Hematopoietic multipotent progenitor cell treated with erythropoietin and hydrocortisone succinate and interleukin-3 and kit ligand, for 17 days (in vitro differentiated cells): Measurements from ENCODE around the gene ARL5A.
"Not testable (repeated sequence)": the region's sequence is repeated elsewhere in the genome, so short reads cannot be mapped to it uniquely, and the experiment has no call there.

Experiments
- DNase-seq: peaks from one replicate; pipeline ENCODE4 v3.0.0-alpha.2; 2015; ENCODE audit warnings: low spot score

The ARL5A gene

DNA sequence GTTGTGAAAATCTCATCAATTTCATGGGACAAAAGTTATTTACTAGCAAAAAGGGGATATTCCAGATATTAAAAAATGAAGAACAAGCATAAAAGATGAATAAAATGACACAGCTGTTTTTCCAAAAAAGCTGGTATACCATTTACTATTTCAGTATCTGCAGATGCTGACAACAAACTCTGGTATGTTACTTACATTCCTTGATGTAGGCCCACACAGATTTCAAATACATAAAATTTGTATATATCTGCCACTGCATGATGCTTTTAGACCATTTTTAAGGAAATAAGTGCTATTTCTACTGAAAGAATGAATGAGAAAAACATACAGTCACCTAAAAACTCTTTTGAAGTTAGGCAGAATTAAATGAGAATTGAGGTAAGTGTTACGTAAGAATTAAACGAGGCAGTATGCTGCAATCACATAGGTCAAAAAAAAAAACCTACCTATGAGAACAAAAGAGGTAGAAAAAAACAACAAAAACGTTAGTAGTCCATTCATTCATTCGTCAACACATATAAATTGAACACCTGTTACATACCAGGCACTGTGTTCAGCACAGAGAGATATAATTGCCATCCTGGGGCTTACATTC lies 32.5 kb downstream of the ARL5A start:
- DNase-seq = no peak

DNA sequence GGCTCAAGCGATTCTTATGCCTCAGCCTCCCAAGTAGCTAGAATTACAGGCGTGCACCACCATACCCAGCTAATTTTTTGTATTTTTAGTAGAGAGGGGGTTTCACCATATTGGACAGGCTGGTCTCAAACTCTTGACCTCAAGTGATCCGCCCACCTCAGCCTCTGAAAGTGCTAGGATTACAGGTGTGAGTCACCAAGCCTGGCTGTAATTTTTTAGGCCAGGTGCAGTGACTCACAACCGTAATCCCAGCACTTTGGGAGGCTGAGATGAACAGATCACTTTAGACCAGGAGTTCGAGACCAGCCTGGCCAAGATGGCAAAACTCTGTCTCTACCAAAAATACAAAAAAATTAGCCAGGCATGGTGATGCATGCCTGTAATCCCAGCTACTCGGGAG lies 33.8 kb downstream of the ARL5A start:
- DNase-seq = not testable (repeated sequence)

DNA sequence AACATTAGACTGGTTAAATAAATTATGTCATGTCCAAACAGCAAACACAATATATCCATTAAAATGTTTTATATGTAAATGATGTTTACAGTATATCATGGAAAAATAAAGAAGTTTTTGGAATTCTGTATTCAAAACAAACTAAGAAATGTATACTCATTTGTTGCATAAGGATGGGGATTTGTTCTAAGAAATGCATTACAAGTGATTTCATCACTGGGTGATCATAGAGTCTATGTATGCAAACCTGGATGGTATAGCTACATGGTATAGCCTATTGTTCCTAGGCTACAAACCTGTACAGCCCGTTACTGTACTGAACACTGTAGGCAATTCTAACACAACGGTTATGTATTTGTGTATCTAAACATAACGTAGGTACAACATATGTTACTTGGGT lies 35.1 kb downstream of the ARL5A start:
- no peak for DNase-seq

DNA sequence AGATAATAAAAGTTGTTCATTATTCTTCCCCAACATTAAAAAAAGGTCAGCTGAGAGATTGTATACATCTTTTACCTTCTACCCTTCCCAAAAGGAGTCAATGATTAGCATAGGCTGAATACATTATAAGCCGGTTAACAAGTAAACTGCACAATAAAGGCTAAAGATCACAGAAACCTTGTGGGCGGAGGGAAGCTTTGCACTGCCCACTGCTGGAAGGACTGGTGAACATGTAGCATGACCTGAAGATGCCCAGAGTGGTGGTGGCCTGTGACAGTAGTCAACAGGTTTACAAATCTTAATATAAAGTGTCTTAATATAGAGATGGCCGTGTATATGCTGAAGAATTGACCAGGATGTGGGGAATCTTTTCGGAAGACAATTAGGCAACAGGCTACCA lies 35.6 kb downstream of the ARL5A start:
- DNase-seq = no peak

DNA sequence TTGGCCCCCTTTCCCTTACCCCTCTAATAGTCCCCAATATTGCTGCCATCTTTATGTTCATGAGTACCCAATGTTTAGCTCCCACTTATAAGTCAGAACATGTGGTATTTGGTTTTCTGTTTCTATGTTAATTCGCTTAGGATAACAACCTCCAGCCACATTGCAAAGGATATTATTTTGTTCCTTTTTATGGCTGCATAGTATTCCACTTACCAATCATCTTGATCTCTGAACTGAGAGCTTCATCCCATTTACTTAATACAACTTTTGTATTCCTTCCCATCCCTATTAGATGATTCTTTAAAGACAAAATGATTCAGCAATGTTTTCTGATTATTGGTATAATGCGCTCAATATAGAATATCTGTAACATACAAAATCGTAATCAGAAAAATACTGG lies 36.7 kb downstream of the ARL5A start:
- no peak for DNase-seq

DNA sequence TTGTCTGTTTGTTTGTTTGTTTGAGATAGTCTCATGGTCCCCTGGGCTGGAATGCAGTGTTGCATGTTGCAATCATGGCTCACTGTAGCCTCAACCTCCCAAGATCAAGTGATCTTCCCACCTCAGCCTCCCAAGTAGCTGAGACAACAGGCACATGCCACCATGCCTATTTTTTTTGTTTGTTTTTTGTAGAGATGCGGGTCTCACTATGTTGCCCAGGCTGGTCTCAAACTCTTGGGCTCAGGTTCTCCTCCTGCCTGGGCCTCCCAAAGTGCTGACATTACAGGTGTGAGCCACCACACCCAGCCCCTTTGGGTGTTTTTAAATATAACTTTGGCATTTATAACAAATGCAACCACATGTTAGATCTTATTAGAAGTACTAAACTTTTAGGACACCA lies 37.5 kb downstream of the ARL5A start:
- no peak for DNase-seq

DNA sequence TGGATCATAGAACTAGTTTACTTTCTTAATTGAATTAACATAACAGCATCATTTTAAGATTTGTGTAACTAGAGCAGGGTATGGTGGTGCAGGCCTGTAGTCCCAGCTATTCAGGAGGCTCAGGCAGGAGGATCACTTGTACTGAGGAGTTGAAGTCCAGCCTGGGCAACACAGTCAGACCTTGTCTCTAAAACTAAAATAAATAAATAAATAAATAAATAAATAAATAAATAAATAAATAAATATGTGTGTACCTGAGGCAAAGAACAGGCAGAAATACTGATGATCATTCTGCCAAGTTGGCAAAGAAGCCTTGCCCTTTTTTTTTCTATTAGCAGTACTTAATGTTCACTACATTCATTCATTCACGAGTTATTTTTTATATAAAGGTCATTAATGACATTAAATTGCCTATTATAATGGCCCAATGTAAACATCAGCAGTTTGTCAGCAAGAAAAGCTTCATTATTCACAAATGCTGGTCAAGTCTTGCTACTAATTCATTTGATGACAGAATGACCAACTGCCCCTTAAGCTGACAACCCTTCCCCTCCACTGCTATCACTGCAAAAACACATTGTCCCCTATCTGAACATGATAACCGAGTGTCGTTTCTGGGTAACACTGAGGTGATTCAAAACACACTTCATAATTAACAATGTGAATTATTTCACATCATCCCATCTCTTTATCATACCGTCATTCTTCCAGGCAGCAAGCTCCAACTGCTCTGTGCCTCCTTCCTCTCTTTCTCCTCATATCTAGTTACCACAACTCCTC lies 39.0 kb downstream of the ARL5A start:
- DNase-seq = no peak

DNA sequence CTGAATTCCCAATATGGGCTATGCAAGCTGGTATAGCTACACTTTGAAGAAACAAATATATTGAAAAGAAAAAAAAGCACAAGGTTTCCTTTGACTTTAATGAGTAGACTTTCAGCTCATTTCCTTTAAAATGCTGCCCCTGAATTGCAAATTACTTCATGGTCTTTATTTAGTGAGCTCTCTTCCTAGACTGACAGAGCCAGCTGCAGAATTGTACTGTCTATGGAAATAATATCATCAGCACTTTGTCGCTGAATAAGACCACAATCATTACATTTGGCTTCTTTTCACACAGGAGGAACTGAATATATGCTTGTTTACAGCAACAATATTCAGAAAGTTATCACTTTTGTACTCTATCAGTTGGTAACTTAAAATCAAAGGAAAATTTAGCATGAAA lies 41.7 kb downstream of the ARL5A start:
- DNase-seq = no peak

DNA sequence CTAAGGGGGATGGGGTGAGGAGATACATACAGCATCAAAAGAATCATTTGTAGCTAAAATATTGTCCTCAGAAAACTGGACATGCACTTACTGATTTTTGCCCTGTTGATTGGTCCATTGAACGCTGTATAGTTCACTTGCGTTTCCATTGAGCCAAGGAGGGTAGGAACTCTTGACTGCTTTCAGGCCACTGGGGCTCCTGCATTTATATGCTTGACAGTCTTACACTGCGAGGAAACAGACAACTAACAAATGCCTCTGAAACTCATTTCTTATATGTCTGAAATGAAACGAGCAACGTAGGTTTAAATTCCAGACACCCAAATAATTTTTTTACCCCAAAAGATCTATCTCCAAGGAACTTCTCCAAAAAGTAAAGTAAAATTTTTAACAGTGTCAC lies 42.1 kb downstream of the ARL5A start:
- no peak for DNase-seq

DNA sequence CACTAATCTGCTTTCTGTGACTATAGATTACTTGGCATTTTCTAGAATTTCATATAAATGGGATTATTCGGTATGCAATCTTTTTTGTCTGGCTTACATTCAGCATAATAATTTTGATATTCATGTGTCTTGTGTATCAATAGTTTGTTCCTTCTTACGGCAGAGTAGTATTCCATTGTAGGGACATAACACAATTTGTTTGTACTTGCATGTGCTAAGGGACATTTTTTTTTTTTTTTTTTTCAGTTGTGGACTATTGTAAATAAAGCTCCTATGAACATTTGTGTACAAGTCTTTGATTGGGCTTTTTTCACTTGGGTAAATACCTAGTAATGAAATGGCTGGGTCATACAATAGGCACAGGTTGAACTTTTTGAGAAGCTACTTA lies 45.1 kb downstream of the ARL5A start:
- no peak for DNase-seq

DNA sequence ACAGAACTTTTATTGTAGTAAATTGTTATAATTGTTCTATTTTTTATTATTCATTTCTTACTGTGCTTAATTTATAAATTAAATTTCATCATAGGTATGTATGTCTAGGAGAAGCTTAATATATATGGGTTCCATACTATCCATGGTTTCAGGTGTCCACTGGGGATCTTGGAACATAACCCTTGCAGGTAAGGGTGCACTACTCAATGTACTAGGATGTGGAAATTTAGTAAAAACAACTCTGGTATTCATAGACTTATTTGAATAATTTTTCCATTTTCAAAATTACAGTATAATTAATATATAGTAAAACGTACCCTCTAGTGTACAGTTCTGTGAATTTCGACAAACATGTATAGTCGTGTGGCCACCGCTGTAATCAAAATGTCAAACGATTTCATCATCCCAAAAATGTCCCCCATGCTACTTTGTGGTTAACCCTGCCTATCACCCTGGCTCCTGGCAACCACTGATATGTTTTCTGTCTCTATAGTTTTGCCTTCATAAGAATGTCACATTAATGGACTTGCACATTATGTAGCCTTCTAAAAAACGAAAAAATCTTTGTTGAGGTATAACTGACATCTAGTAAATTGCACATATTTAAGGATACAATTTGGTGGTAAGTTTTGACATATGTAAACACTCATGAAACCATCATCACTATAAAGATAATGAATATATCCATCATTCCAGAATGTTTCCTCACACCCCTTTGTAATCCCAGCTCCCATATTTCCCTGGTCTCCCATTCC lies 45.7 kb downstream of the ARL5A start:
- DNase-seq = peak; percentile 38

DNA sequence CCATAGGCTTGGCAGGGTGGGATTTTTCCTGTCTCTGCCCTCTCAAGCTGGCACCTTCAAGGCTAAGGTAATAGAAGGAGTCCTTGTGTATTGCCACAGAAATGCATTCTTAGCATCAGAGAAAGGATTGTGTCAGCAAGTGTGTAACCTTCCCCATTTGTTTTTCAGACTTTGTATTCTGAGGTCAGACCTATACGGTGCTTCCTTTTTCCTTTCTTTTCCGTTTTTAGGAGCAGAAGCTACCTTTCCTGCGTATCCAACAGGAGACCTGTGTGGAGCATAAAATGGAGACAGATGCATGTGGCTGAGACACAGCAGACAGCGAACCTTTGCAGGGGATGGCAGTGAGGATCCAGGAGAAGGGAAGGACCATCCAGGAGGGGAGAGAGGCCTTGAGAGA lies 46.6 kb downstream of the ARL5A start:
- no peak for DNase-seq

DNA sequence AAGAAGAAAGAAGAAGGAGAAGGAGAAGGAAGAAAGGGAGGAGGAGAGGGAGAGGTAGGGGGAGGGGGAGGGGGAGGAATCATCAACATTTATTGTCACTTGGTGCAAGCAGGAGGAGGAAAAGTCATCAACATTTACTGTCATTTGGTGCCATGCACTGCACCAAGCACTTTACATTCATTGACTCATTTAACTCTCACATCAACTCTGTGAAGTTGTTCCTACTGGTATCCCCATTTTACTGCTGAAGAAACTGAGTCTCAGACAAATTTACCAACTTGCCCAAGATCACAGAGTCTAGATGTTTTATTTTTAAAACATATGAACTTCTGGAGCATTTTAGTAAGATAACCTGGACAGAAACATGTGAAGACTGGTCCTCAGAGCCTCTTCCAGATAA lies 47.3 kb downstream of the ARL5A start:
- no peak for DNase-seq

DNA sequence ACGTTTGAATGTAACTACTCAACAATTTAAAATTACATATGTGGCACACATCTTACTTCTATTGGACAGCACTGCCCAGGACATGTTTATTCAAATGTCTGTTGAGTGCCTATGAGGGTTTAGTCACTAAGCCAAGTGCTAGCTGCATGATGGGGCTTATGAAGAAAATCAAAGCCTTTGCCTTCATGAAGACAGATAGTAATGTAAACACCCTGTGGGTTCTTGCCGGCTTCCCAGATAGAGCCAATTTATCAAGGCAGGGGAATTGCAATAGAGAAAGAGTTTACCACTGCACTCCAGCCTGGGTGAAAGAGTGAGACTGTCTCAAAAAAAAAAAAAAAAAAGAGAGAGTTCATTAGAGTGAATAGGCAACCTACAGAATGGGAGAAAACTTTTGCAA lies 50.3 kb downstream of the ARL5A start:
- DNase-seq = no peak

DNA sequence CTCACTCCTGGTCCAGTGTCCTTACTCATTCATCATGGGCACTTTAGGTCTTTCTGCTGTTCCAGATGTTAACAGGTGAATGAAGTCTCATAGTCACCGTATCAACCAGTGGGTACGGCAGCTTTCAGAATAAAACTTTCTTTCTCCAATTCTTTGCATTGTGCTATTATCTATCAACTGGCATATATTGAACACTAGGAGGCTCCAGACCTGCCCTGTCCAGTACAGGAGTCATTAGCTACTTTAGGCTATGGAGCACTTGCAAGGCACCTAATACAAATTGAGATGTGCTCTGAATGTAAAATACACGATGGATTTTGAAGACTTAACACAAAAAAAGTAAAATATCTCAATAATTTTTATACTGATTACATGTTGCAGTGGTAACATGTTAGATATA lies 50.7 kb downstream of the ARL5A start:
- DNase-seq = no peak

DNA sequence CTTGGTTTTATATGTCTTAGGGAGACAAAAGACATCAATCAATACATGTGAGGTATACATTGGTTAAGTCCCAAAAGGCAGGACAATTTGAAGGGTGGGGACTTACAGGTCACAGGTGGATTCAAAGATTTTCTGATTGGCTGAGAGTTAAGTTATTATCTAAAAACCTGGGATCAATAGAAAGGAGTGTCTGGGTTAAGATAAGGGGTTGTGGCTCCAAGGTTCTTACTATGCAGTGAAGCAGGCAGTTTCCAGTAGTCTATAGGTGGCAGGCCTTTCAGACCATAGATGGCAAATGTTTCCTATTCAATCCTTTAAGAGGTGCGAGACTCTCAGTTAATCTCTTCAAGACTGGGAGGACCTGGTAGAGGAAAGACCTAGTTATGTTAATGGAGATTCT lies 51.9 kb downstream of the ARL5A start:
- DNase-seq = no peak

DNA sequence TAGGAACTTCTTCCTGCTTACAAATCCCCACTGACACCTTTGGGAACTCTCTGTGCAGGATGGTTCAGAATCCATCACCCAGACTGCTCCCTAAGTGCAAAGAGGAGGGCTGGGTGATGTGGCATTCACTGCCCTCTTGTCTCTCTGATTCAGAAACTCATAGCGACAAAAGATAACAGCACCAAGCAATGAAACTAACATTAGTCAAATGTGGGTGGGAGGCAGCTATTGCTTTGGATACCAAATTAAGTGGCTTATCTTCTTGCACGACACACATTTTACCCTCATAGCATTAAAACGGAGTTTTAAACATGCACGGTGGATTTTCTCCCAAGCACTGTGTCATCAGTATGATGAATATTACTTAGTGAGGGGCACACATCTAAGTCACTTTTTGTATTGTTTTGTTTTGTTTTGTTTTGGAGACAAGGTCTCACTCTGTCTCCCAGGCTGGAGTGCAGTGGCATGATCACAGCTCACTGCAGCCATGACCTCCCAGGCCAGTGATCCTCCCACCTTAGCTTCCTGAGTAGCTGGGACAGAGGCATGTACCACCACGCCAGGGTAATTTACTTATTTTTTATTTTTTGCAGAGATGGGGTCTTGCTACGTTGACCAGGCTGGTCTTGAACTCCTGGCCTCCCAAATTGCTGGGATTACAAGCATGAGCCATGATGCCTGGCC lies 53.0 kb downstream of the ARL5A start:
- DNase-seq = peak; percentile 26

DNA sequence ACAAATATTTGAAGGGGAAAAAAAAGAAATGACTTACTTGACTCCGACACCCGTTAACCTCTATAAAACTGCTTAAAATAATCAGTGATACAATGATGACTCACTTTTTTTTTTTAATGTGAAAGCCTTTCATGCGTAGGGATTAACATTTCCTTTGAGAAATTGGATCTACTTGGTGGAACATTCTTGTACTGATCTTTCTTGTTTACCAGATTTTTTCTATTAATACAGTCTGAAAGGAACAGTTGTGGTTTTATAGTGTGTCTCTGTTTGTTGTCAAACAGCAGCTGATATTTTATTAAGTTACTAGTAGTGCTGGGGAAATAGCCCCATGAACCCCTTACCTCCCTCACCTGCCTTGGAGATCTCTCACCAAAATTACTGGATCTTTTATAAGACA lies 53.7 kb downstream of the ARL5A start:
- DNase-seq = no peak

DNA sequence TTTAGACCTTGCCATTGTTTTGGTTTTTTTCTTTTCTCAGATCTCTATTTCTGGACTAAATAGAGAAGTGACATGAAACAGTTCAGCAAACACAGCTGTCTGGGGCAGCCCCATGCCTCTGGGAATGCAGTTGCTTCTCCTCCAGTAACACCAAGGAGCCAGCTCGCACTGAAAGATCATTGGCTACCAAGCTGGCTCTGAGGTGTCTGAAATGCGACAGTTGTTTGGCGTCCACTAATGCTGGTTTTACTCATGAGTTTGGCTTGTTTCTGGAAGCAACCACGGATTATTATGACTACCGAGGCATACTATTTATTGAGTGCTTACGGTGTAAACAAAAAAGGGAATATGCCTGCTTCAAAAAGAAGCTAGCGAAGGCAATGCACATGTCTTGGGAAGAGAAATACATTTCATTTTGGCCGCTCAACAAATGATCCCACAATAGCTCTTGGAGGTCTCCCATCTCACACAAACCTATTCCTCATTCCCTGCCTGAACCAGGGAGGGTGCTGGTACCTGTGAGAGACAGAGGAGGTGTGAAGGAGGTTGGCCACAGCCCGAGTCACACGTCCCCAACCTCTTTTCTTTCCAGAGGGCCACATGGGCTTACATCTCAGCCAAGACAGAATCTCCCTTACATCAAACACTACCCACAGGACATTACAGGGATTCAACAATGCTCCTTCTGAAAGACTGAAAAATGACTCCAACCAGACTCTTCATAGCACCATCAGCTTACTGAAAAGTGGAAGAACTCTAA lies 56.4 kb downstream of the ARL5A start:
- no peak for DNase-seq

DNA sequence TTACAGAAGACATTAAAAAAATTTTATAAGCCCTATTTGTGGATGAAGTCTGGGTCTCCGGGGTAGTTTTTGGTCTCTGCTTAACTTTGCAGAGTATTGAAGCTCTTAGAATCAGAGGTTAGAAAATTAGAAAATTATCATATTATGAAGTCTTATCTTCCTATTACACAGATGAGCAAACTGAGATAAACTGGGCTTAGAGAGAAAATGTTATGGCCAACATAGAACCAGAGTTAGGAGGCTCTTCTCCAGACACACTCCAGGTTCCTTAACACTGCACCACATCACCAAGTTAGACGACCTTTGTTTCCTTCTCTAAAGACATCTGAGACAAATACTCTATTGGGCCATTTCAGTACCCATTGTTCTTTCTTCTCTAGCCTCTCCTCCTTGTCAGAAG lies 57.2 kb downstream of the ARL5A start:
- DNase-seq = no peak

DNA sequence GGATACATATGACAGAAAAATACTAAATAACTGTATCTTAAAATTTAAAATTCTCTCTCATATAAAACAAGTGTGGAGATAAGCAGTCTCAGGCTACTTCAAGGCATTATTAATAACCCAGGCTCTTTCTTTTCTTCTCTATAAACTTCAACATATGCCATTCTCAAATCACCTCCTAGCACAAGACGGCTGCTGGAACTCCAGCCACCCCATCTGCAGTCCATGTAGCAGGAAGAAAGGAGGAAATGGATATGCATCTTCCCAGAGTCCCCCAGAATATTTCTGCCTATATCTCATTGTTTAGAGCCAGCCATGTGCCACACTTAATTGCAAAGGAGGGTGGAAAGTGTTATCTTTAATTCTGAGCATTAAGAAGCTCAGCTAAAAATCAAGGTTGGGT lies 58.6 kb downstream of the ARL5A start:
- DNase-seq = no peak

DNA sequence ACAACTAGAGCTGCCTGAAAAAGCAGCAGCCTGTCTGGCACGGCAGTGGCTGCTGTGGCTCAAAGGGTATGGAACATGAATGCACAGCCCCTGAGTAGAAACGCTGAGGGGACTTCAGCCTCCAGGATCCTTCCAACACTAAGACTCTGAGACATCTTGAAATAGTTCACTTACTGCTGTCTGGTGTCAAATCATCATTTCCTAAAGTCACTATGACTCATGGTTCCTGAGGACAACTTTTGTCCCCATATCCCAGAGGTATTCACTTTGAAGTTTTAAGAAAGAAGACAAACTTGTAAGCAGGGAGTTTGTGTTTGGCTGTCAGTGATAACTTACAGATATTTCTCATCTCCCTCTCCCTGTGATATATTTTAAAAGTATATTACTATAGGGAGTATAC lies 60.7 kb downstream of the ARL5A start:
- no peak for DNase-seq
